ENCODE results near the gene PLEKHJ1.

Gene PLEKHJ1

DNA sequence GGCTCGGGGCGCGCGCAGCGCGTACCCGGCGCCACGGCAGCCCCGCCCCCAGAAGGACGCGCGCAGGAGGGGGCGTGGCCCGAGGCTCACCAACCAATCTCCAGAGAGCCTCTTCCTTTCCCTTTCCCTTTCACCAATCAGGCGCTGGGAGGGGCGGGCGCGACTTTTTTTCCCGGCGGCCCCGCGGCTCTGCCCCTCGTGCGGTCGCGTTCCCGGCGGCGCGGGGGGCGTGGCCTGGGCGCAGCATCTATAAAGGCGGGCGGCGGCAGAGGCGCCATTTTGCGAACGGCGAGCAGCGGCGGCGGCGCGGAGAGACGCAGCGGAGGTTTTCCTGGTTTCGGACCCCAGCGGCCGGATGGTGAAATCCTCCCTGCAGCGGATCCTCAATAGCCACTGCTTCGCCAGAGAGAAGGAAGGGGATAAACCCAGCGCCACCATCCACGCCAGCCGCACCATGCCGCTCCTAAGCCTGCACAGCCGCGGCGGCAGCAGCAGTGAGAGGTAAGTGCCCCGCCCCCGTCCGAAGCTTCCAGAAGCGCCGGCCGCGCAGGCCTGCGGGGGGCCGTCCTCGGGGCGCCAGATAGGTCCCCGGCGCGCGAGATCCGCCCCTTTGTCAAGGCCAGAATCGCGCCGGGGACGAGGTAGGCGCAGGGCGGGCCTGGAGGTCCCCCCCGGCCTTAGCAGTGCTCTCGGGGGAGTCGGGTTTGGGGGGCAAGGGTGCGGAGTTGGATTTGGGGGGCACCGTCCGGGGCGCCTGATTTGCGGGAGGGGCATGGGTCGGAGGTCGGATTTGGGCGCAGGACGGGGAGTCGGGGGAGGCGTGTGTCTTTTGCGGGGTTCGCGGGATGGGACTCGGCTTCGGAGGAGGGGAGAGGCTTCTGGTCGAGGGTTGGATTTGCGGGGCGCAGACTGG is 33.4 kb upstream of the PLEKHJ1 start:
- peak; percentile 99 for DNase-seq

GRCh38 chr19:2268861-2269243 is 32.7 kb upstream of the PLEKHJ1 start:
- DNase-seq: no peak

DNA sequence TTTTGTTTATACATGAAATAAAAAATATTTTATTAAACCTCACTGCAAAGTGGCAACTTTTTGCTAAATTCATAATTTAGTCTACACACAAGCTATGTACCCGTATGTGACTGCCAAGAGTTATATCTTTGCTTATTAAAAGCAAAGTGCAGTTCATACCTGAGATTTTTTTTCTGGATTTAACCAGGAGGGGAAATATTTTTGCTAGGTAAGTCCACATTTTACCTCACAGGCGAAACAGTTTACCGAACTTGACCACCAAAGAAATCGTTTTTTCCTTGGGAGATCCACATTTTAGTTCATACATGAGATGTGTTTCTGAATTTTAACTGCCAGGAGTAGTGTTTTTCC is 32.3 kb upstream of the PLEKHJ1 start:
- DNase-seq: no peak

GRCh38 chr19:2266183-2266993 is 30.3 kb upstream of the PLEKHJ1 start:
- DNase-seq: no peak

- peak; percentile 62 for DNase-seq
These were observed 25.5 kb upstream of the PLEKHJ1 start for GRCh38 chr19:2261438-2262172.

DNA sequence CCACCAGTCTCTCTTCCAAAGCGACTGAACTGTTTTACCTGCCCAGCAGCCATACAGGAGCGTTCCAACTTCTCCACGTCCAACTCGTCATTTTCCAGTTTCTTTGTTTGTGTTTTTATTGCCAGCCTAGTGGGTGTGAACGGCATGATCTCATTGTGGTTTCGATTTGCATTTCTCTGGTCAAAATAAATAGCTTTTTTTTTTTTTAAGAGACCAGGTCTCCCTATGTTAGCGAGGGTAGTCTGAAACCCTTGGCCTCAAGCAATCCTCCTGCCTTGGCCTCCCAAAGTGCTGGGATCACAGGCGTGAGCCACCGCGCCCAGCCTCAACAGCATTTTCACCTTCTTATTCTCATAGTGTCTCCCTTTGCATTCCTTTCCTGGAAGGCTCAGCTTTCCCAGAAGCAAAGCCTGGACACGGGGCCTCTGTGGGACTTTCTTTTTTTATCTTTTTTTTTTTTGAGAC is 24.2 kb upstream of the PLEKHJ1 start:
- DNase-seq: no peak

DNA sequence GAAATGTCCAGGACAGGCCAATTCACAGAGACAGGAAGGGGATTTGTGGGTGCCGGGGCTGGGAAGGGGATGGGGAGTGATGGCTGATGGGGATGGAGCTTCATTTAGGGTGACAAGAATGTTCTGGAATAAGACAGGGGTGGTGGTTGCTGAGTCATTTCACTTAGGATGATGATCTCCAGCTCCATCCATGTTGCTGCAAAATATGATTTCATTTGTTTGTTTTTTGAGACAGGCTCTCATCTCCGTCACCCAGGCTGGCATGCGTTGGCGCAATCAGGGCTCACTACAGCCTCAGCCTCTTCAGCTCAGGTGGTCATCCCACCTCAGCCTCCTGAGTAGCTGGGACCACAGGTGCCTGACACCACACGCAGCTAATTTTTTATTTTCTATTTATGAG is 23.2 kb upstream of the PLEKHJ1 start:
- no peak for DNase-seq

DNA sequence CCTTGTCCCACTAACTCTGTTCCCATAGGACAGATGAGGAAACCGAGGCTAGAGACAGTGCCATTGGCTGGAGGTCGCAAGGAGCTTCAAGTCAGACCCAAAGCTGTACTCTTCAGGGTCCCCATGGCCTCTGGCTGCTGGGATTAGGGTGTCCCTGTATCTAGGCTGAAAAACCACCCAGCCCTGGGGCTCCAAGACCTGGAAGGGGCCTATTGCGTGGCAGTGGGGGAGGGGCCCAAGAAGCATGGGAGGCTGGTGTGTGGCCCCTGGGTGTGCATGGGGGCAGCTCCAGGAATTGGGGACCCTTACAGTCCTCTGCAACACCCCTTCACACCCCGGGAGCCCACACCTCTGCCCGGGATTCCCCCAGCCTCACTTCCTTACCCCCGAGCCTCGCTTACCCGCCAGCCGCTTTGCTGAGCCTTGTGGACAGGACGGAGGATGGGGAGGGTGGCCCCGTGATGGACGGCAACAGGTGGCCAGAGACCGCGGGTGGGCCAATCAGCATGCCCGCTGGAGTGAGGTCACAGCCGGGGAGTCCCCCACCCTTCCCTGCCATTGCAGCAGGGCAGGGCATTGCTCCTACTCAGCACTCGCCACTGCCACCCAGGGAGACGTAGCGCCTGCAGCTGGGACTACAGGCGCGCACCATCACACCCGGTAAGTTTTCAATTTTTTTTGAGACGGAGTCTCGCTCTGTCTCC is 20.0 kb upstream of the PLEKHJ1 start, which contains the start of gene JSRP1:
JSRP1 (minus strand) TSS at position 436 of the 704 bp plus-strand sequence. CDS start 1,103 bp downstream, outside the sequence.
- no peak for DNase-seq

DNA sequence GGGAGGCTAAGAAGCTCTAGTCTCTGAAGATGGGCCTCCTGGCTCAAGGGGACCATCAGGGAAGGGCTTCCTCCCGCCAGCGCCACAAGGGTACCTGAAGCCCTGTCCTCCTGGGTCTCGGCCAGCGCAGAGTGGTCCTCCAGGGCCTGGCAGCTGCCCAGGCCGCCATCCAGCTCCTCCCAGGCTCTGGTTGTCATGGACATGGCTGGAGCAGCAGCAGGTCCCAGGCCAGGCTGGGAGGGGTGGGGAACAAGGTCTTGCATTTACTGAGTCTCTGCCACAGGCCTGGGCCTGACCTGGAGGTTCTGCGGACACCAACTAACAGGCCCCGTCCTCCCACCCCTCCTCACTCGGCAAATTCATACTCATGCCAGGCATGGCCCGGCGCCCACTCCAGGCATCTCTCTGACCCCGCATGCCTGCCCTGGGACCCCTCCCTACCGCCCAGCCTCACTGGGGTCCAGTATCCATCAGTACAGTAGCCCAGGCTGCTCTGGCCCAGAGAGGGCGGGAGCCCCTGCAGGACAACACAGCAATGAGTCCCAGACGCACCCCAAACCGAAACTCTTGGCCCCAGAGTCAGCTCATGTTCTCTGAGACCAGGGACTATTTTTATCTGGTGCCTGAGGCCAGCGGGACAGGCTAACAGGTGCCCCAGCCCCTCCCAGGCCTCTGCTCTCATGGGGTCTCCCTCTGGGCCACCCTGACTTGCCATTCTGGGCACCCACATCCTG is 19.1 kb upstream of the PLEKHJ1 start:
- no peak for DNase-seq

GRCh38 chr19:2254064-2254872 is 18.1 kb upstream of the PLEKHJ1 start:
- DNase-seq: no peak

DNA sequence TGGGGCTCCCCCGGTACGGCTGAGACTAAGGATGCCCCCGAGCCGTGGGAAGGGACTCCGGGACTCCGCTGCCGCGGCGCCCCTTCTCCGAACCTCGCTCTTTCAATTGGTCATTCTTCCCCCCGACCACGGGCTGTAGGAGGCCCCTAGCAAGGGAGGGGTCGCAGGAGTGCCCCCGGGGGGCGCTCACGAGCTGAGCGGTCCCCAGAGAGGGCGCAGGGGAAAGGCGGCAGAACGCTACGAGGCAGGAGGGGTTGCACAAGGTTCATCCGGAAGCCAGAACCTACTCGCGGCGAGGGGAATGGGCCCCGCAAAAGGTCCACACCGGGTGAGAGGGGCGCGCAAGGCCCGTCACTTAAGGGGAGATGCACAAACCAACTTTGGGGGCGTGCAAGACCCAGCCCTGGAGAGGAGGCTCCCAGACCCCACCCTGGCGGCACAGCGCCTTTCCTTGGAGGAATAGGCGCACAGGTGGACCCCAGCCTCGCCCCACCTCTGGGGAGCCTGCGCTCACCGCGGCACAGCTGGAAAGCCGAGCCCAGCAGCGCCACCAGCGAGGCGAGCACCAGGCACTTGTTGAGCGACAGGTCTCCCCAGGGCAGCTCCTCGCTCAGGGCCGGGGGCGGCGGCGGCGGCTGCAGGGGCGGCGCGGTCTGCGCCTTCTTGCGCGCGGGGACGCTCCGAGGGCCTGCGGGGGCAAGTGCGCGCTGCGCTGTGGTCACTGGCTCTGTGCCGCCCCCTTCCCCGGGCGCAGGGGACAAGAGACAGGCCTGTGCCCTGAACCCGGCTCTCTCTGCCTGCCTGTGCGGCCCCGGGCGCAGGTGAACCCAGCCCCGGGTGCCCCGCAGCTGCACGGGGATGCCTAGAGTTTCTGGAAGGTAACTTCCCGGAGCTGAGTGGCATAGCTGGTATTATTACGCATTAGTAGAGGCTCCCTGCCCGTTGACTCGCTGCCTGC is 17.3 kb upstream of the PLEKHJ1 start:
- DNase-seq: no peak

GRCh38 chr19:2252797-2253105 is 16.6 kb upstream of the PLEKHJ1 start:
- DNase-seq: no peak

- no peak for DNase-seq
These were observed 16.1 kb upstream of the PLEKHJ1 start for GRCh38 chr19:2252055-2252796.

GRCh38 chr19:2251106-2252054 is 15.3 kb upstream of the PLEKHJ1 start:
- no peak for DNase-seq

DNA sequence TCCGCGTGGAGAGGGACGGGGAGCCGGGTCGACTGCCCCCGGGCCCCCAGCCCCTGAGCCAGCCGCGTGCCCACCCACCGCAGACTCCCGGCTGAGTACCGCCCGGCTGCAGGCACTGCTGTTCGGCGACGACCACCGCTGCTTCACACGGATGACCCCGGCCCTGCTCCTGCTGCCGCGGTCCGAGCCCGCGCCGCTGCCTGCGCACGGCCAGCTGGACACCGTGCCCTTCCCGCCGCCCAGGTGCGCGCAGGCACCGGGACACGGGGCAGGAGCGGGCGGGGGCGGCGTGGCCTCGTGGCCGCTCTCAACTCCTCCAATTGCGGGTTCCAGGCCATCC is 14.6 kb upstream of the PLEKHJ1 start:
- no peak for DNase-seq

GRCh38 chr19:2249880-2250765 is 14.0 kb upstream of the PLEKHJ1 start:
- no peak for DNase-seq

Measured in activated CD4-positive, alpha-beta T cell treated with anti-CD3 and anti-CD28 coated beads, Interleukin-2, amount 50 U/mL, for 16 hours (primary cell).